Measurements from ENCODE around the gene COL12A1. TPM values are rescaled to one million over a fixed set of nuclear protein-coding genes. Genes with fewer than 3 reads are reported as not detected.

The COL12A1 gene
- total and polyA plus RNA-seq, 2 experiments from 2014 or later, result 0.32 to 0.66 TPM

DNA sequence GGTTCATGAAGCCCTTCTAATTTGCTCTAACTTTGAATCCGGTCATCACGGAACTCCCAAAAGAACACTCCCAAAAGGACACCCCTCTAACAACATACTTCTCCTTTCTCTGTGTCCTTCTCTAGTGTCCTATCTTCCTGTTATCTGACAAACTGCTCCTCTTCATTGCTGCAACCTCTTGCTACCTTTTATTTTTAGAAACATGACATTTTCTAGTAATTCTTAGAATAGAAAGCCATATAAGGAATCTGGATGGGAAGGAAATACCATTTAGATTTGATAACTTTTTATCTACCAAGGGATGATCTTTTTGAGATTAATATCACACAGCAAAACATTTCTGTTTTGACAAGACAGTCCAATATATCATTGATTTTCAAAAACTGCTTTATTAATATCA, 63.1 kb downstream of the COL12A1 start:
- H3K36me3 ChIP-seq, result no peaks in the 10 kb centered on the region
- no peaks in the 10 kb centered on the region for H3K9me3 ChIP-seq (ENCODE audit: low read depth)
- no peak overlapping the region for H3K27ac ChIP-seq
- H3K4me3 ChIP-seq, result no peak overlapping the region
- DNase-seq (ENCODE audit: low read depth in 1 of 2, low spot score in 1 of 2), result no peak
- H3K4me1 ChIP-seq (ENCODE audit: low read depth), result no peaks in the 10 kb centered on the region
- TF ChIP-seq, protein P1, sequence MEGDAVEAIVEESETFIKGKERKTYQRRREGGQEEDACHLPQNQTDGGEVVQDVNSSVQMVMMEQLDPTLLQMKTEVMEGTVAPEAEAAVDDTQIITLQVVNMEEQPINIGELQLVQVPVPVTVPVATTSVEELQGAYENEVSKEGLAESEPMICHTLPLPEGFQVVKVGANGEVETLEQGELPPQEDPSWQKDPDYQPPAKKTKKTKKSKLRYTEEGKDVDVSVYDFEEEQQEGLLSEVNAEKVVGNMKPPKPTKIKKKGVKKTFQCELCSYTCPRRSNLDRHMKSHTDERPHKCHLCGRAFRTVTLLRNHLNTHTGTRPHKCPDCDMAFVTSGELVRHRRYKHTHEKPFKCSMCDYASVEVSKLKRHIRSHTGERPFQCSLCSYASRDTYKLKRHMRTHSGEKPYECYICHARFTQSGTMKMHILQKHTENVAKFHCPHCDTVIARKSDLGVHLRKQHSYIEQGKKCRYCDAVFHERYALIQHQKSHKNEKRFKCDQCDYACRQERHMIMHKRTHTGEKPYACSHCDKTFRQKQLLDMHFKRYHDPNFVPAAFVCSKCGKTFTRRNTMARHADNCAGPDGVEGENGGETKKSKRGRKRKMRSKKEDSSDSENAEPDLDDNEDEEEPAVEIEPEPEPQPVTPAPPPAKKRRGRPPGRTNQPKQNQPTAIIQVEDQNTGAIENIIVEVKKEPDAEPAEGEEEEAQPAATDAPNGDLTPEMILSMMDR (IDR thresholded peaks at IDR 0.05; ENCODE audit: low read depth, low read length), result no peak
- no peaks in the 10 kb centered on the region for H3K27me3 ChIP-seq

DNA sequence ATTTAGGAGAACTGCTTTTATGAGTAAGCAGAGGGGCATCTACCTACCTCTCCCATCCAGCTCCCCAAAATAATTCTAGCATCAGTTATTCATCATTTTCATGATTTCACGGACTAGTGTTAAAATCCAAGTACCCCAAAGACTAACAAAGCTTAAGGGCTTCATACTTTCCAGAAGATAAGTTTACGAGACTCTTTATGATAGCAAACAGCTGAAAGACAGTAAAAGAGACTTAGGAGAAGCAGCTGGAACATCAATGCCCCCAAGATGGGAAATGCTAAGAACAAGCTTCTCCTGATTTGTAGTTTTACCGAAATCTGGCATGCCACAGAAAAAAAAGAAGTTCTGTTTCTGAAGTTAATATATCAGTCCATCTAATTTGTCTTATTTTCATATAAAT, 70.0 kb downstream of the COL12A1 start:
- Histone ChIP-seq H3K4me3 (no peak overlapping the region), H3K27me3 (no peaks in the 10 kb centered on the region), H3K4me1 (ENCODE audit: low read depth) (no peaks in the 10 kb centered on the region), H3K9me3 (ENCODE audit: low read depth) (no peaks in the 10 kb centered on the region), H3K36me3 (no peaks in the 10 kb centered on the region), H3K27ac (no peak overlapping the region)
- DNase-seq (ENCODE audit: low read depth in 1 of 2, low spot score in 1 of 2), result no peak
- TF ChIP-seq, protein P1 (IDR thresholded peaks at IDR 0.05; ENCODE audit: low read depth, low read length), result no peak

DNA sequence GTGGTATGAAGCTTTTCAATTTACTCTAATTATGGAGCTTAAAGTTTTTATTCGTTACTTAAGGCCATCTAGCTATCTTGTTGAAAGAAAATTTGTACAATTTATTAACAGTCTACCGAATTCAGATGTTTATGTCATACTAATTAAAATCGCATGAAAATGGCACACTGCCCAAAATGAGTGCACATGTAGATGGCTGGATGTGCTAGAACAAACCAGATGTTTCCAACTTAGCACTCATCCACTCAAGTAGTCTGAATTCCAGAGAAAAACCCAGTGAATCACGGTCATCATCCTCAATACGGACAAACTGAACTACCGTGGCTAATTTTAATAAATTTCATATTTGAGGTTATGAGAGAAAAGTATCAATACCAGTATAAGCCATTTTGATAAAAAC, 70.4 kb downstream of the COL12A1 start:
- Histone ChIP-seq H3K27me3 (no peaks in the 10 kb centered on the region), H3K9me3 (ENCODE audit: low read depth) (no peaks in the 10 kb centered on the region), H3K27ac (no peak overlapping the region), H3K4me1 (ENCODE audit: low read depth) (no peaks in the 10 kb centered on the region), H3K36me3 (no peaks in the 10 kb centered on the region), H3K4me3 (no peak overlapping the region)
- no peak for DNase-seq (ENCODE audit: low read depth in 1 of 2, low spot score in 1 of 2)
- TF ChIP-seq, protein P1 (IDR thresholded peaks at IDR 0.05; ENCODE audit: low read depth, low read length), result no peak

DNA sequence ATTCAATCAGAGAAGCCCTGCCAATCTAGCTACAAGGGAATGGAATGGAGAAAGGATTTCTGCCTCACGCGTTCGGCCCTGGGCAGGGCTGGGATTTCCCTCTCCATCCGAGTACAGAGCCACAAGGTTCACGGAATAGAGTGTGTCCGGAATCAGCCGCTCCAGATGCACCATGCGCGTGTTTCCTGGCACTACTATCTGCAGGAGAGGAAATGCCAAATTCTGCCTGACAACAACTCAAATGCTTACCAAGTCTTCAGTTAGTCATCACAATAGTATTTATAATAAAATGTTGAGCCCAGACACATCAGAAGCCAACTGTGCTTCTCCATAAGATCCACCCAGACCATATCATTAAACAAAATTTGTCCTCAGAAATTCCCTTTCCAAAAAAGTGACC, 75.1 kb downstream of the COL12A1 start:
- Histone ChIP-seq H3K4me3 (no peak overlapping the region), H3K4me1 (ENCODE audit: low read depth) (no peaks in the 10 kb centered on the region), H3K27ac (no peak overlapping the region), H3K36me3 (no peaks in the 10 kb centered on the region), H3K27me3 (no peaks in the 10 kb centered on the region), H3K9me3 (ENCODE audit: low read depth) (no peaks in the 10 kb centered on the region)
- TF ChIP-seq, protein P1 (IDR thresholded peaks at IDR 0.05; ENCODE audit: low read depth, low read length), result no peak
- DNase-seq (ENCODE audit: low read depth in 1 of 2, low spot score in 1 of 2), result peak in 1 of 2 donors; percentile 65

DNA sequence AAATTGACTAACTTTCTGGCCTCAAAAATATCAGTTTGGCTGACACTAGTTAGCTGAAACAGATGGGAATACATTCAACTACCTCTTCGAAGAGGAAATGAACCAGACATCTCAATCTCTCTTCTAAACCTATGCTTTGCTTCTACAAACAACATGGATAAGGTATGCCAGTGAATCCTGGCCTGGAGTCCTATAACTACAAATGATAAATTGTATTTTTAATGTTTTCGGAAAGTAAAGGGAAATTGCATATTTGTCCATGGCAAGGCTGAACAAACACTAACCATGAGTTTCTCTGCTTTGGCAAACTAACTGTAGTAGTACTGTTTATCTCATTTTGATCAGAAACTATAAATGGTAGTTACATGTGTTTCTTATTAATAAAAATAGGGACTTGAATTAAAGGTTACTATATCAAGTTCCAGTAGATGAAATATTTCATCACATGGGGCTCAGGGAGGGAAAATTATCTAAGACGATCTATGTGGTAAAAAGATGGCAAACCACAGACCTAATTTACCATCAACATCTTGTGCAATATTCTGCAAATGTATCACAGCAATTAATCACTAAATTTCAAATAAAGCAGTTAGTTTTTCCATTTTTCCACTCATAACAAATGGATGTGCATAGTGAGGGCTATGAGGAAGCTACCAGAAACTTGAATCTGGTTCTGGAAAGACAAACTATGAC, 76.8 kb downstream of the COL12A1 start:
- peak in 1 of 2 donors; percentile 40 for DNase-seq (ENCODE audit: low read depth in 1 of 2, low spot score in 1 of 2)
- Histone ChIP-seq H3K36me3 (no peaks in the 10 kb centered on the region), H3K9me3 (ENCODE audit: low read depth) (no peaks in the 10 kb centered on the region), H3K27me3 (no peaks in the 10 kb centered on the region), H3K4me3 (no peak overlapping the region), H3K4me1 (ENCODE audit: low read depth) (no peaks in the 10 kb centered on the region), H3K27ac (no peak overlapping the region)
- TF ChIP-seq, protein P1 (IDR thresholded peaks at IDR 0.05; ENCODE audit: low read depth, low read length), result no peak

All from cardiac muscle cell (in vitro differentiated cells and primary cell).